ENCODE results near the gene NUTM2F. TPM values are rescaled to one million over a fixed set of nuclear protein-coding genes. Genes with fewer than 3 reads are reported as not detected.

The NUTM2F gene
- total and polyA plus RNA-seq, 2 experiments from 2014 or later, result 0.87 to 0.89 TPM

- Histone ChIP-seq H3K9me3 (ENCODE audit: low read depth) (no peaks in the 10 kb centered on the region), H2AFZ (no peak overlapping the region), H3K4me1 (ENCODE audit: insufficient read depth) (no peaks in the 10 kb centered on the region), H4K20me1 (ENCODE audit: insufficient read depth, poor library complexity, severe bottlenecking) (no peaks in the 10 kb centered on the region), H3K27me3 (no peaks in the 10 kb centered on the region), H3K27ac (no peak overlapping the region), H3K36me3 (replicated peaks; ENCODE audit: insufficient read depth, low read depth) (no peaks in the 10 kb centered on the region), H3K9me2 (replicated peaks; ENCODE audit: insufficient read depth) (no peaks in the 10 kb centered on the region), H3K79me2 (no peaks in the 10 kb centered on the region), H3K4me3 (no peak overlapping the region), H3K4me2 (no peak overlapping the region)
- DNase-seq (ENCODE audit: low spot score), result no peak
- 91% methylated on average over 3 of the region's 3 CpGs for WGBS (ENCODE audit: low lambda C conversion rate, missing lambda C conversion rate)
- no peak for TF ChIP-seq EZH2phosphoT487 (IDR thresholded peaks at IDR 0.05; ENCODE audit: low read depth, severe bottlenecking, unreplicated experiment)
- no peak for TF ChIP-seq EZH2 (IDR thresholded peaks at IDR 0.05; ENCODE audit: borderline replicate concordance)
- no peak for TF ChIP-seq CTCF (IDR thresholded peaks at IDR 0.05; ENCODE audit: poor library complexity)
Measured at GRCh38 chr9:94286116-94286515, 42.3 kb downstream of the NUTM2F start.

GRCh38 chr9:94281101-94281500 is 47.3 kb downstream of the NUTM2F start:
- no peaks in the 10 kb centered on the region for H3K4me1 ChIP-seq (ENCODE audit: insufficient read depth)
- H3K4me3 ChIP-seq, result no peak overlapping the region
- H3K36me3 ChIP-seq (replicated peaks; ENCODE audit: insufficient read depth, low read depth), result no peaks in the 10 kb centered on the region
- peaks cover 4% of the 10 kb centered on the region for H3K79me2 ChIP-seq
- H3K9me2 ChIP-seq (replicated peaks; ENCODE audit: insufficient read depth), result no peaks in the 10 kb centered on the region
- no peaks in the 10 kb centered on the region for H4K20me1 ChIP-seq (ENCODE audit: insufficient read depth, poor library complexity, severe bottlenecking)
- no peaks in the 10 kb centered on the region for H3K27me3 ChIP-seq
- no peak overlapping the region for H2AFZ ChIP-seq
- no peak for DNase-seq (ENCODE audit: low spot score)
- no peak for TF ChIP-seq EZH2phosphoT487 (IDR thresholded peaks at IDR 0.05; ENCODE audit: low read depth, severe bottlenecking, unreplicated experiment)
- TF ChIP-seq EZH2 (IDR thresholded peaks at IDR 0.05; ENCODE audit: borderline replicate concordance), result no peak
- no peak for TF ChIP-seq CTCF (IDR thresholded peaks at IDR 0.05; ENCODE audit: poor library complexity)
- no peaks in the 10 kb centered on the region for H3K9me3 ChIP-seq (ENCODE audit: low read depth)
- no peak overlapping the region for H3K27ac ChIP-seq
- H3K4me2 ChIP-seq, result no peak overlapping the region

GRCh38 chr9:94280409-94280989 is 47.9 kb downstream of the NUTM2F start:
- Histone ChIP-seq H3K27ac (no peak overlapping the region), H3K9me3 (ENCODE audit: low read depth) (no peaks in the 10 kb centered on the region), H2AFZ (no peak overlapping the region), H3K4me2 (no peak overlapping the region), H4K20me1 (ENCODE audit: insufficient read depth, poor library complexity, severe bottlenecking) (no peaks in the 10 kb centered on the region), H3K4me3 (no peak overlapping the region), H3K79me2 (peaks cover 6% of the 10 kb centered on the region), H3K27me3 (no peaks in the 10 kb centered on the region), H3K9me2 (replicated peaks; ENCODE audit: insufficient read depth) (no peaks in the 10 kb centered on the region), H3K4me1 (ENCODE audit: insufficient read depth) (no peaks in the 10 kb centered on the region), H3K36me3 (replicated peaks; ENCODE audit: insufficient read depth, low read depth) (no peaks in the 10 kb centered on the region)
- no peak for DNase-seq (ENCODE audit: low spot score)
- no peak for TF ChIP-seq EZH2phosphoT487 (IDR thresholded peaks at IDR 0.05; ENCODE audit: low read depth, severe bottlenecking, unreplicated experiment)
- no peak for TF ChIP-seq CTCF (IDR thresholded peaks at IDR 0.05; ENCODE audit: poor library complexity)
- TF ChIP-seq EZH2 (IDR thresholded peaks at IDR 0.05; ENCODE audit: borderline replicate concordance), result no peak
- WGBS (ENCODE audit: low lambda C conversion rate, missing lambda C conversion rate), result 96% methylated on average over 9 of the region's 9 CpGs

Measured in hepatocyte (in vitro differentiated cells).